GM15510 (cell line): ENCODE data around the gene SLC38A2.

Source experiments
- POLR2A ChIP-seq: IDR thresholded peaks from 3 replicates; pipeline ENCODE4 v1.6.1; 2011; ENCODE audit warnings: borderline replicate concordance; ENCODE audit not compliant: insufficient read length; ENCODE audit errors: extremely low read depth

SLC38A2 gene

GRCh38 chr12:46384451-46385309 is 12.1 kb upstream of the SLC38A2 start:
- TF ChIP-seq POLR2A, result no peak

- peak; percentile 71 for TF ChIP-seq POLR2A
Measured at GRCh38 chr12:46383654-46384450, 11.3 kb upstream of the SLC38A2 start.

- TF ChIP-seq POLR2A, result peak; percentile 68
Measured at GRCh38 chr12:46382964-46383653, 10.5 kb upstream of the SLC38A2 start.

GRCh38 chr12:46382408-46382963 is 9.9 kb upstream of the SLC38A2 start:
- no peak for TF ChIP-seq POLR2A

- no peak for TF ChIP-seq POLR2A
Measured at GRCh38 chr12:46380881-46381280, 8.3 kb upstream of the SLC38A2 start.

DNA sequence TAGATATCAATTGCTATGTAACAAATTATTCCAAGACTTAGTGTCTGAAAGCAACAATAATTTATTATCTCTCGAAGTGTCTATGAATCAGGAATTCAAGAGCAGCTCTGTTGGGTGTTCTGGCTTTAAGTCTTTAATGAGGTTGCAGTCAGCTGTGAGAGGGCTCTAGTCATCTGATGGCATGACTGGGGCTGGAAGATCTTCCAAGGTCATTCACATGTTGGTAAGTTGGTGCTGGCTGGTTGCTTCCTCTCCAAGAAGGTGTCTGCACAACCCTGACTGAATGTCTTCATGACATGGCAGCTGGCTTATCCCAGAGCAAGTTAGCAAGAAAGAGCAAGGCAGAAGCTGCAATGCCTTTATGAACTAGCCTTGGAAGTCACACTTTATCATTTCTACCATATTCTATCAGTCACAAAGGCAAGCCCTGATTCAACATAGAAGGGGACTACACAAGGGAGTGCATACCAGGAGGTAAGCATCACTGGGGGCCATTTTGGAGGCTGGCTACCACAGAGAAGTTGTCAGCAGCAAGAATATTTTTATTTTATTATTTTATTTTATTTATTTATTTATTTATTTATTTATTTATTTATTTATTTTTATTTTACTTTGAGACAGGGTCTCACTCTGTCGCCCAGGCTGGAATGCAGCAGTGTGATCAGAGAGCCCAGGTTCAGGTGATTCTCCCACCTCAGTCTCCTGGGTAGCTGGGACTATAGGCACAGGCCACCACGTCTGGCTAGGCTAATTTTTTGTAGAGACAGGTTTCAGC is 7.6 kb upstream of the SLC38A2 start:
- TF ChIP-seq POLR2A, result no peak

DNA sequence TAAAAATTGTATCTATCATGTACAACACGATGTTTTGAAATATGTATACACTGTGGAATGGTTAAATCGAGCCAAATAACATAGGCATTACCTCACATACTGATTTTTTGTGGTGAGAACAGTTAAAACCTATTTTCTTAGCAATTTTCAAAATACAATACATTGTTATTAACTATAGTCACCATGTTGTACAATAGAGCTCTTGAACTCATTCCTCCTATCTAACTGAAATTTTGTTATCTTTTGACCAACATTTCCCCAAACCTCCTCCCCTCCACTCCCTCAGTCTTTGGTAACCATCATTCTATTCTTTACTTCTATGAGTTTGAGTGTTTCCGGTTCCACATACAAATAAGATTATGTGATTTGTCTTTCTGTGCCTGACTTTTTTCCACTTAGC is 6.8 kb upstream of the SLC38A2 start:
- TF ChIP-seq POLR2A, result no peak

DNA sequence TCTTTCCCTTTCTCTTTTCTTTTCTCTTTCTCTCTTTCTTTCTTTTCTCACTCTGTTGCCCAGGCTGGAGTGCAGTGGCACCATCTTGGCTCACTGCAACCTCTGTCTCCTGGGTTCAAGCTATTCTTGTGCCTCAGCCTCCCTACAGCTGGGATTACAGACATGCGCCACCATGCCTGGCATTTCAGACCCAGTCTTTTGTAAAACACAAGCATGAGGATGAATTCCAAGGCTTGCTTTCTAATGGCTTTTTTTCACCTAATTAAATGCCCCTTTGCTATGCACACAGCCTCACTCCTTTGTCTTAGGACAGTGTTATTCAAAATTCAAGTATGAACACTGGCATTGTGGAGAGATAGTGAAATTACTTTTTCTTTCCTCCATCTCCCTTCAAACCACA is 6.0 kb upstream of the SLC38A2 start:
- no peak for TF ChIP-seq POLR2A

GRCh38 chr12:46377678-46378077 is 5.1 kb upstream of the SLC38A2 start:
- no peak for TF ChIP-seq POLR2A

GRCh38 chr12:46376579-46376978 is 4.0 kb upstream of the SLC38A2 start:
- no peak for TF ChIP-seq POLR2A

DNA sequence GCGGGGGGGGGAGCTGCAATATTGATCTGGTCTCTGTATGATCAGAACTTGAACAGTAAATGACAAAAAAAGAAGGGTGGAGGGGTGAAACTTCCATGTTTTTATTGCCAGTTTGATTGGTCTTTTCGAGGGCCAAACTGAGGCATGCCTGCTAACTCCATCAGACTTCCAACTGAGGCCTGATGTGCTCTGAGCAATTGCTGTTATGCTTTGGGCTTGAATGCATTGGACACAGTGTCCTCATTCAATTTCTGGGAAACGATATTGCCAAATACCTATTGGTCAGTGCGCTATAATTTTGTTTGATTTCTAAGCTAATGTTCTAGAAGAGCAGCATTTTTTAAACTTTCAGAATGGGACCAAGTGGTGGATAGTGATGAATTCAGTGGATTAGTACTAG is 2.1 kb upstream of the SLC38A2 start:
- no peak for TF ChIP-seq POLR2A

DNA sequence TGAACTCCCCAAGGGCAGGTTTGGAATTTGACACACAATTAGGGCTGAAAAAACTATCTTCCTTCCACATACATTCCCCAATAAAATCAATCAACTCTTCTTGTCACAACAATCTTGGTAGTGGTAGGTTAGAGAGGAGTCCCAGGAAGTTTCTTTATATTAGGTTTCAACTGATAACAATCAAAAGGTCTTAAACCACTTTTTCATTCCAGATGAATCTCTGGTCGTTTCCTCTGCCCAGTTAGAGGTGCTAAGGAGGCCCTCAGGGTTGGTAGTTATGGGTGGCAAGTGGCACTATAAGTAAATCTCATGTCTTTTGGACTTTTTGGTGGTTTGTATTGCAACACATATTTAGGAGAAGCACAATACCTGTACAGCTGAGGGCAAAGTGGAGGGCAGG is 1.7 kb upstream of the SLC38A2 start:
- TF ChIP-seq POLR2A, result no peak

DNA sequence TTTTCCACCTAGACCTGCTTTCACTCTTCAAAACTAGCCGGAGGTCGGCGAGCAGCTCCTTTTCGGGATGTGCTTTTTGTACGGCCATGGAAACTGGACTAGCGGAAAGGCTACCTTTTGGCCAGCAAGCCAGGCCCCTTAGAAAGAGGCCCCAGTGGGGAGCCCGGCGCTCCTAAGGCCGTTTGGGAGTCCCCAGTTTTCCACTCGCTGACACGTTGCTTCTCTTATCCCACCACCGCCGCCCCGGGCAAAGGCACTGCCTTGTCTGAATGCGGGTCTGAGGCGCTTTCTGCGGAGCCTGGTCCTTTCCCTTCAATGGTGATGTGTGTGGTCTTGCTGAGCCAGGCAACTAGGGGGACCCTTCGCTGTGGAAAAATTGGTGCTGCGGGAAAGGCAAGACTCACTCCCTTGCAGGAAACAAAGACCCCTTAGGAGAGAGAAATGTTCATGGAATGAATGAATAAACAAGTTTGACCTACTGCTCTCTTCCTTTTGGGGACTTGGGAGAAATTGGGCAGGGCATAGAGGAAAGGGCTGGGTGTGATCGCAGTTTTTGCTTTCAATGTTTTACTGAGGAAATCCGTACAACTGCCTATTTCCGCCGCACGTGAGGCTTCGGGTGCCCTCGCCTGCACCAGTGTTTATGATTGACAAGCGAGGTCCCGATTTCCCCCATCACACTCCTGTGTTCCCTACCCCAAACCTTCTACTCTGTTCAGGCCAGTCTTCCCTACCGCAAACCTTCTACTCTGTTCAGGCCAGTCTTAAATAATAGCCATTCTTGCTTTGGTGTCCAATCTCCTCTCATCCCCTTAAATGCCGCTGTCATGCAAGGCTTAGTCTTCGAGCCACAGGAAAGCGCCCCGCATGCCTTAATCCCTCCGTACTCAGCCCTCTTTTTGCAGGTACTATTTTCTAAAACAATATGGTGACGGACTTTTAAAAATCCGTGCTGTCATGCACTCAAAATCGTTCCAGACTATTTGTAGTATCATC is 1.0 kb upstream of the SLC38A2 start:
- no peak for TF ChIP-seq POLR2A

DNA sequence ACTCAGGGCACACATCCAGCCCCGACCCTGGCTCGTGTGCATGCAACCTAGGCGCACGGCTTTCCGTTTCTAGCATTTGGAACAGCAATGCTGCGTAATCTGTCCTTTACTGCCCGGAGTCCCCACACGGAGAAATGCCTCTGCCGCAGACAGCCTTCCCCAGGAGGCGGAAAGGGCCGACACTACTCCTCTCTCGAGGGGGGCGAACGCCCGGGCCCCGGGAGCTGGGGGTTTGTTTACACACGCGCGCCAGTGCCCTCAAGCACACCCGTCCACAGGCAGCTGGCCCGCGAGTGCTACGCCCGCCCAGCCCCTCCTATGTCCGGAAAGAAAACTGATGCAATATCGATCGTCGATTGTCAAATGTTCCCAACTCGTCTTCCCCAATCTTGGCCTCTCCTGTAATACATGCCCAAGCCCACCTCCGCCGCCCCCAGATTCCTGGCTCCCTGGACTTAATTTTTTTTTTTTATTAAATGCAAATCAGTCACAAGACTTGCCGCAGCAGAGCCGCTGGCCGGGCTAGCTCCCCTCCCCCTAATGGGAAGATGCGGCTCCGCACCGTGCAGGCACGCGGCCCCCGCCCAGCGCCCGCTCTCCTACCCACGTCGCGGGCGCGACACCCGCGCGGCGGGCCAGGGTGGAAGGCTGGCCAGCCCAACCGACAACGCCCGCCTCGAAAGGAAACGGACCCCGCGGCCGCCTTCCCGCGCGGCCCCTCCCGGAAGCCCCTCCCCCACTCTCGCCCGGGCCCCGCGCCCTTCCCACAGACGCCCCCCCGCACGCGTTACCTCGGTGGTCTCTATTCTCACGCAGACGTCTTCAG is 642 bp downstream of the SLC38A2 start:
- TF ChIP-seq POLR2A, result no peak
